ENCODE results near the gene SLC10A1.

Gene SLC10A1

GRCh38 chr14:69838881-69839416 lies 41.9 kb upstream of the SLC10A1 start:
- FAIRE-seq: no peak
- no peak for DNase-seq (ENCODE audit: insufficient read length, low spot score)

GRCh38 chr14:69828879-69829278 lies 31.8 kb upstream of the SLC10A1 start:
- DNase-seq (ENCODE audit: insufficient read length, low spot score): no peak
- no peak for TF ChIP-seq CTCF (IDR thresholded peaks at IDR 0.05; ENCODE audit: insufficient read depth, missing control alignments)
- no peak for FAIRE-seq

More at GRCh38 chr14:69838881-69839416, 41.9 kb upstream of the SLC10A1 start:
- TF ChIP-seq CTCF (IDR thresholded peaks at IDR 0.05; ENCODE audit: insufficient read depth, missing control alignments): no peak

- no peak for FAIRE-seq
- no peak for DNase-seq (ENCODE audit: insufficient read length, low spot score)
- no peak for TF ChIP-seq CTCF (IDR thresholded peaks at IDR 0.05; ENCODE audit: insufficient read depth, missing control alignments)
Measured at GRCh38 chr14:69828354-69828753, 31.3 kb upstream of the SLC10A1 start.

- FAIRE-seq (no peak), DNase-seq (ENCODE audit: insufficient read length, low spot score) (no peak)
- no peak for TF ChIP-seq CTCF (IDR thresholded peaks at IDR 0.05; ENCODE audit: insufficient read depth, missing control alignments)
Measured at GRCh38 chr14:69827560-69827959, 30.5 kb upstream of the SLC10A1 start.

- no peak for TF ChIP-seq CTCF (IDR thresholded peaks at IDR 0.05; ENCODE audit: insufficient read depth, missing control alignments)
- DNase-seq (ENCODE audit: insufficient read length, low spot score): no peak
- FAIRE-seq: no peak
Measured at GRCh38 chr14:69822456-69822855, 25.4 kb upstream of the SLC10A1 start.

- FAIRE-seq (no peak), DNase-seq (ENCODE audit: insufficient read length, low spot score) (no peak)
- TF ChIP-seq CTCF (IDR thresholded peaks at IDR 0.05; ENCODE audit: insufficient read depth, missing control alignments): no peak
Measured at GRCh38 chr14:69820991-69821390, 23.9 kb upstream of the SLC10A1 start.

GRCh38 chr14:69819607-69820006 lies 22.6 kb upstream of the SLC10A1 start:
- TF ChIP-seq CTCF (IDR thresholded peaks at IDR 0.05; ENCODE audit: insufficient read depth, missing control alignments): no peak
- FAIRE-seq: no peak
- DNase-seq (ENCODE audit: insufficient read length, low spot score): no peak

Data from D721Med (cell line).